H1 (cell line): ENCODE measurements around the gene PGF. TPM values are rescaled to one million over a fixed set of nuclear protein-coding genes. Genes with fewer than 3 reads are reported as not detected.

Experiments used
- CTCF ChIA-PET: fragments of 300-600 bp; sonication (Branson Sonifier 250); formaldehyde crosslinking; loops from one replicate; lab custom pipeline; 2021; ENCODE audit not compliant: partially characterized antibody; lab: Charles Lee
- POLR2A ChIA-PET: fragments of 300-600 bp; sonication (Branson Sonifier 250); formaldehyde crosslinking; loops from one replicate; lab custom pipeline; 2021; ENCODE audit warnings: inconsistent platforms; ENCODE audit not compliant: partially characterized antibody; lab: Charles Lee
- DNase-seq, 2 experiments: peaks; one replicate each; pipeline versions ENCODE4 v3.0.0 to v3.0.0-alpha.2; 2010 to 2022; ENCODE audit warnings: low spot score in 2 of 2, low read depth in 1 of 2, mixed read lengths in 1 of 2
- FAIRE-seq: peaks from 2 replicates; lab custom pipeline; 2011; peaks lifted over from hg19 to GRCh38; lab: Jason Lieb, UNC
- H2AFZ ChIP-seq: 2 replicates; pipeline ENCODE4 v1.8.1; 2012; ENCODE audit warnings: low read length, inconsistent platforms
- H2AK5ac ChIP-seq: 2 replicates; pipeline ENCODE4 v1.6.1; 2013; ENCODE audit warnings: low read depth, low read length
- H2BK120ac ChIP-seq: replicated peaks from 2 replicates; pipeline ENCODE3; 2013; ENCODE audit warnings: low read depth, low read length, inconsistent platforms
- H2BK12ac ChIP-seq: 2 replicates; pipeline ENCODE4 v1.6.1; 2013; ENCODE audit warnings: low read depth, low read length
- H2BK15ac ChIP-seq: 2 replicates; pipeline ENCODE4 v1.6.1; 2013; ENCODE audit warnings: low read length
- H2BK20ac ChIP-seq: 2 replicates; pipeline ENCODE4 v1.6.1; 2013; ENCODE audit warnings: low read length
- H2BK5ac ChIP-seq: 2 replicates; pipeline ENCODE4 v1.6.1; 2013; ENCODE audit warnings: low read depth, low read length
- H3K14ac ChIP-seq: 2 replicates; pipeline ENCODE4 v1.6.1; 2013; ENCODE audit warnings: inconsistent platforms; ENCODE audit not compliant: insufficient read length
- H3K18ac ChIP-seq: 2 replicates; pipeline ENCODE4 v1.6.1; 2013; ENCODE audit warnings: low read length; ENCODE audit errors: extremely low read depth
- H3K23ac ChIP-seq: 2 replicates; pipeline ENCODE4 v1.6.1; 2013; ENCODE audit warnings: inconsistent platforms; ENCODE audit not compliant: insufficient read length
- H3K23me2 ChIP-seq: 2 replicates; pipeline ENCODE4 v1.6.1; 2013; ENCODE audit warnings: low read depth, low read length
- H3K27ac ChIP-seq: 2 replicates; pipeline ENCODE4 v1.6.1; 2011; ENCODE audit warnings: low read depth, low read length, inconsistent platforms
- H3K27me3 ChIP-seq, 4 experiments: replicated peaks in 1 of 4; 1 replicate in 1 of 4; 2 replicates in 3 of 4; pipeline versions ENCODE4 v1.6.1 to v1.8.1; 2011 to 2013; ENCODE audit warnings: low read length in 3 of 4, mild to moderate bottlenecking in 3 of 4, inconsistent platforms in 2 of 4, mixed read lengths in 2 of 4, moderate library complexity in 1 of 4; ENCODE audit not compliant: control insufficient read depth in 3 of 4, insufficient read depth in 3 of 4; ENCODE audit errors: extremely low read depth in 1 of 4
- H3K36me3 ChIP-seq, 4 experiments: 2 replicates each; pipeline versions ENCODE4 v1.6.1 to v1.8.1; 2011 to 2013; ENCODE audit warnings: mild to moderate bottlenecking in 4 of 4, low read length in 3 of 4, moderate library complexity in 2 of 4, control low read depth in 1 of 4, inconsistent platforms in 1 of 4; ENCODE audit not compliant: insufficient read depth in 4 of 4, control insufficient read depth in 2 of 4
- H3K4ac ChIP-seq: replicated peaks from 2 replicates; pipeline ENCODE3; 2013; ENCODE audit warnings: low read length, low read depth, mixed read lengths, inconsistent platforms; ENCODE audit not compliant: insufficient read length
- H3K4me1 ChIP-seq, 4 experiments: replicated peaks in 1 of 4; 1 replicate in 1 of 4; 2 replicates in 3 of 4; pipeline versions ENCODE4 v1.6.1 to v1.8.1; 2011 to 2013; ENCODE audit warnings: low read length in 3 of 4, inconsistent platforms in 2 of 4, mixed read lengths in 1 of 4; ENCODE audit not compliant: insufficient read depth in 4 of 4, control insufficient read depth in 3 of 4
- H3K4me2 ChIP-seq, 2 experiments: 2 replicates each; pipeline versions ENCODE4 v1.6.1 to v1.8.1; 2011 to 2013; ENCODE audit warnings: low read depth in 2 of 2, low read length in 2 of 2, control low read depth in 1 of 2, inconsistent platforms in 1 of 2, mild to moderate bottlenecking in 1 of 2; ENCODE audit not compliant: insufficient read depth in 1 of 2
- H3K4me3 ChIP-seq, 4 experiments: fragments of 200-600, 300-600 bp in 1 of 4; sonication (generic), shearing (Covaris generic), sonication (Bioruptor Twin) in 1 of 4; 2 replicates each; pipeline versions ENCODE4 v1.5.1 to v1.8.1; 2011 to 2016; ENCODE audit warnings: low read length in 4 of 4, low read depth in 3 of 4, control low read depth in 2 of 4, inconsistent platforms in 2 of 4, mild to moderate bottlenecking in 2 of 4, mixed read lengths in 1 of 4, moderate library complexity in 1 of 4; ENCODE audit not compliant: insufficient read depth in 2 of 4; ENCODE audit errors: extremely low read depth in 1 of 4
- H3K56ac ChIP-seq: replicated peaks from 2 replicates; pipeline ENCODE3; 2013; ENCODE audit warnings: low read depth, mild to moderate bottlenecking, mixed read lengths, low read length, inconsistent platforms; ENCODE audit not compliant: insufficient read length
- H3K79me1 ChIP-seq: 2 replicates; pipeline ENCODE4 v1.6.1; 2013; ENCODE audit warnings: low read depth, low read length, control low read depth
- H3K79me2 ChIP-seq, 2 experiments: 2 replicates each; pipeline versions ENCODE4 v1.6.1 to v1.8.1; 2012 to 2013; ENCODE audit warnings: low read length in 2 of 2, mild to moderate bottlenecking in 2 of 2, inconsistent platforms in 1 of 2; ENCODE audit not compliant: insufficient read depth in 2 of 2, control insufficient read depth in 1 of 2
- H3K9ac ChIP-seq, 4 experiments: replicated peaks in 1 of 4; 1 replicate in 1 of 4; 2 replicates in 3 of 4; pipeline versions ENCODE4 v1.6.1 to v1.8.1; 2011 to 2013; ENCODE audit warnings: low read depth in 3 of 4, low read length in 3 of 4, control low read depth in 2 of 4, mild to moderate bottlenecking in 2 of 4, moderate library complexity in 2 of 4, inconsistent platforms in 1 of 4; ENCODE audit errors: extremely low read depth in 1 of 4
- H3K9me3 ChIP-seq, 2 experiments: 2 replicates each; pipeline versions ENCODE4 v1.6.1 to v1.8.1; 2012 to 2013; ENCODE audit warnings: mild to moderate bottlenecking in 2 of 2, moderate library complexity in 2 of 2, control low read depth in 1 of 2, inconsistent platforms in 1 of 2, low read depth in 1 of 2, low read length in 1 of 2, mixed read lengths in 1 of 2; ENCODE audit not compliant: insufficient read depth in 2 of 2
- H4K20me1 ChIP-seq, 2 experiments: replicated peaks in 1 of 2; 2 replicates each; pipeline versions ENCODE3 to v1.8.1; 2011 to 2013; ENCODE audit warnings: inconsistent platforms in 2 of 2, low read length in 2 of 2, mild to moderate bottlenecking in 1 of 2; ENCODE audit not compliant: insufficient read depth in 2 of 2, control insufficient read depth in 1 of 2
- H4K5ac ChIP-seq: 2 replicates; pipeline ENCODE4 v1.6.1; 2013; ENCODE audit warnings: low read length, low read depth, mixed read lengths, inconsistent platforms; ENCODE audit not compliant: insufficient read length
- H4K8ac ChIP-seq: 2 replicates; pipeline ENCODE4 v1.8.0; 2013; ENCODE audit warnings: mild to moderate bottlenecking, moderate library complexity, low read length, inconsistent platforms; ENCODE audit not compliant: insufficient read depth; ENCODE audit errors: extremely low read depth
- H4K91ac ChIP-seq: replicated peaks from 2 replicates; pipeline ENCODE3; 2013; ENCODE audit warnings: low read length, mixed read lengths, inconsistent platforms; ENCODE audit not compliant: insufficient read length
- CBX5 ChIP-seq: fragments of 300-800, 300-1000 bp; sonication (generic); IDR thresholded peaks from 2 replicates; pipeline ENCODE4 v1.7.1; 2016; ENCODE audit warnings: antibody characterized with exemption, low read length, low read depth
- EP300 ChIP-seq, 2 experiments: IDR thresholded peaks; 1 replicate in 1 of 2; 2 replicates in 1 of 2; pipeline ENCODE4 v1.6.1; 2011 to 2012; ENCODE audit warnings: low read depth in 2 of 2, low read length in 2 of 2, mild to moderate bottlenecking in 2 of 2, borderline replicate concordance in 1 of 2, inconsistent platforms in 1 of 2, moderate library complexity in 1 of 2
- KDM1A ChIP-seq: fragments of 200-600, 300-600 bp; sonication (generic); IDR thresholded peaks from 2 replicates; pipeline ENCODE4 v1.7.1; 2016; ENCODE audit warnings: mild to moderate bottlenecking, low read length, borderline replicate concordance
- MAFK ChIP-seq: IDR thresholded peaks from 2 replicates; pipeline ENCODE4 v1.6.1; 2012; ENCODE audit warnings: low read depth, mild to moderate bottlenecking, improper control_type of control experiment, low read length
- RBBP5 ChIP-seq: IDR thresholded peaks from 2 replicates; pipeline ENCODE4 v1.7.1; 2012; ENCODE audit warnings: low read depth, mild to moderate bottlenecking, inconsistent platforms, low read length, moderate library complexity, borderline replicate concordance
- RFX5 ChIP-seq: IDR thresholded peaks from 2 replicates; pipeline ENCODE4 v1.6.1; 2011; ENCODE audit warnings: low read depth, low read length, improper control_type of control experiment, borderline replicate concordance
- SIN3A ChIP-seq, 2 experiments: IDR thresholded peaks in 1 of 2; conservative IDR thresholded peaks in 1 of 2; 2 replicates each; pipeline ENCODE4 v1.6.1; 2011 to 2012; ENCODE audit warnings: low read length in 2 of 2, improper control_type of control experiment in 1 of 2, low read depth in 1 of 2, mild to moderate bottlenecking in 1 of 2
- SIX5 ChIP-seq: IDR thresholded peaks from 2 replicates; pipeline ENCODE4 v1.6.1; 2011; ENCODE audit warnings: mild to moderate bottlenecking, low read depth, low read length
- SP1 ChIP-seq: IDR thresholded peaks from 2 replicates; pipeline ENCODE4 v1.6.1; 2011; ENCODE audit warnings: low read depth, low read length
- SP2 ChIP-seq: IDR thresholded peaks from 2 replicates; pipeline ENCODE4 v1.6.1; 2012; ENCODE audit warnings: mild to moderate bottlenecking, low read length, inconsistent platforms
- SP4 ChIP-seq: IDR thresholded peaks from 2 replicates; pipeline ENCODE4 v1.6.1; 2012; ENCODE audit warnings: low read length, inconsistent platforms
- WGBS, 2 experiments: shearing (Covaris generic) in 1 of 2; methylation state at CpG; one replicate each; pipeline versions ENCODE4 v1.1.6 to v1.1.7; 2013 to 2015; ENCODE audit warnings: low lambda C conversion rate in 2 of 2, mixed read lengths in 2 of 2, inconsistent platforms in 1 of 2, low coverage in 1 of 2, missing lambda C conversion rate in 1 of 2; ENCODE audit not compliant: insufficient replicate concordance in 2 of 2, insufficient coverage in 1 of 2, insufficient read length in 1 of 2; ENCODE audit errors: extremely low coverage in 1 of 2, missing lambda C conversion rate in 1 of 2; 5-methylcytosine and 5-hydroxymethylcytosine counted together
- polyA plus RNA-seq, 7 experiments: library from polyadenylated mRNA; depleted of rRNA in 3 of 7; stranded (reverse) in 5 of 7; unstranded in 2 of 7; fragments of >200 nt in 5 of 7; fragments of 200-250 nt in 2 of 7; gene quantifications; 1 replicate in 5 of 7; 2 replicates in 1 of 7; 4 replicates in 1 of 7; pipeline versions ENCODE4 v1.2.1 to v1.2.3, GENCODE V29; 2011 to 2013; ENCODE audit warnings: missing spikeins in 2 of 7, mixed read lengths in 2 of 7
- total RNA-seq: library from RNA; stranded (reverse); fragmentation: NEBNext Ultra II Directional; extraction: Animal tissue kit (Norgen Biotek cat#: 25700); gene quantifications from 2 replicates; pipeline ENCODE4 v1.2.1, GENCODE V29; 2021
- TF ChIP-seq, protein P1 (sequence below): IDR thresholded peaks from 2 replicates; pipeline ENCODE4 v1.6.1; 2011; ENCODE audit warnings: low read depth, mild to moderate bottlenecking, low read length; ENCODE audit not compliant: insufficient read depth
- TF ChIP-seq, protein P2 (sequence below): IDR thresholded peaks from 2 replicates; pipeline ENCODE4 v1.6.1; 2012; ENCODE audit warnings: inconsistent platforms

Gene PGF
- total and polyA plus RNA-seq, 2 of the 8 experiments (the other 6 are each of a cell fraction or from before 2014, with no cell fraction given), result 2.1 to 4.1 TPM

DNA sequence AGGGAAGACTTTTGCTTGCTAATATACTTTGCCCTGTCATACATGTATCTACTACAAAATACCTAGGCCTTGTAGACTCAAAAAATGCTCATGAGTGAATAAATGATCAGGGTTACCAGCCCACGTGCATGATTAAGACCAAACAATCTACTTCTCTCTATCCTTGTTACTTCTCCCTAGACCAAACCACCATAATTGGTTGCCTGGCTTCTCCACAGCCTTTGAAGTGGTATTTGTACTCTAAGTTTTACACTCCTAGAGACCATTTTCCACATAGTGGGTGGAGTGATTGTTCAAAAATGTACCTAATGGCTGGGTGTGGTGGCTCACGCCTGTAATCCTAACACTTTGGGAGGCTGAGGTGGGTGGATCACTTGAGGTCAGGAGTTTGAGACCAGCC lies 18.2 kb downstream of the PGF start:
- ChIA-PET CTCF (interaction anchor here (0.6 to 7.1 kb wide), 5 partner anchors 9 to 151 kb away, joined by 3 to 62 read pairs (median 9); no protein-coding TSS in a partner anchor), POLR2A (interaction anchor here (0.6 to 2.0 kb wide), 3 partner anchors 14 to 365 kb away, joined by 3 to 8 read pairs (median 4); partner anchors contain the start of gene RPS6KL1)
- no peaks in the 10 kb centered on the region for H3K9me3 ChIP-seq
- no peaks in the 10 kb centered on the region for H4K20me1 ChIP-seq
- H4K91ac ChIP-seq, result no peak overlapping the region
- H2BK12ac ChIP-seq, result no peak overlapping the region
- H3K4me2 ChIP-seq, result no peak overlapping the region
- no peaks in the 10 kb centered on the region for H3K23me2 ChIP-seq
- H2AK5ac ChIP-seq, result no peak overlapping the region
- no peak overlapping the region for H4K5ac ChIP-seq
- no peaks in the 10 kb centered on the region for H3K36me3 ChIP-seq
- H3K4me1 ChIP-seq, result peaks cover 0 to 5% (median 0%) of the 10 kb centered on the region in 4 experiments; a peak in 1 of 7 replicates
- no peak overlapping the region for H2BK15ac ChIP-seq
- H3K79me2 ChIP-seq, result no peaks in the 10 kb centered on the region
- H3K27ac ChIP-seq, result no peak overlapping the region
- DNase-seq (no peak), FAIRE-seq (no peak)
- no peak overlapping the region for H4K8ac ChIP-seq
- no peak overlapping the region for H2BK5ac ChIP-seq
- no peak overlapping the region for H3K9ac ChIP-seq
- no peak overlapping the region for H3K18ac ChIP-seq
- H3K27me3 ChIP-seq, result no peaks in the 10 kb centered on the region
- H3K56ac ChIP-seq, result no peak overlapping the region
- no peak overlapping the region for H2AFZ ChIP-seq
- no peak overlapping the region for H3K4me3 ChIP-seq
- H3K23ac ChIP-seq, result no peak overlapping the region
- no peak overlapping the region for H3K14ac ChIP-seq
- H2BK20ac ChIP-seq, result no peak overlapping the region
- no peak overlapping the region for H2BK120ac ChIP-seq
- H3K4ac ChIP-seq, result no peak overlapping the region
- H3K79me1 ChIP-seq, result no peaks in the 10 kb centered on the region
- WGBS, 2 experiments, result 89% methylated on average over 2 of the region's 2 CpGs; no CpG with 5 or more reads in 1 of the 2 experiments
- TF ChIP-seq, protein P1, sequence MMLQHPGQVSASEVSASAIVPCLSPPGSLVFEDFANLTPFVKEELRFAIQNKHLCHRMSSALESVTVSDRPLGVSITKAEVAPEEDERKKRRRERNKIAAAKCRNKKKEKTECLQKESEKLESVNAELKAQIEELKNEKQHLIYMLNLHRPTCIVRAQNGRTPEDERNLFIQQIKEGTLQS, result no peak
- TF ChIP-seq SP2 (no peak), KDM1A (no peak), CBX5 (no peak), SP1 (no peak), MAFK (no peak), RFX5 (no peak), RBBP5 (no peak), EP300 (IDR thresholded peaks at IDR 0.05; ENCODE audit: borderline replicate concordance in 1 of 2, low read depth in 2 of 2, low read length in 2 of 2) (no peak), SIX5 (no peak), SP4 (no peak), SIN3A (conservative IDR thresholded peaks at IDR 0.05 in 1 of 2, IDR thresholded peaks at IDR 0.05 in 1 of 2; ENCODE audit: low read depth in 1 of 2, low read length in 2 of 2) (no peak)
- TF ChIP-seq, protein P2, sequence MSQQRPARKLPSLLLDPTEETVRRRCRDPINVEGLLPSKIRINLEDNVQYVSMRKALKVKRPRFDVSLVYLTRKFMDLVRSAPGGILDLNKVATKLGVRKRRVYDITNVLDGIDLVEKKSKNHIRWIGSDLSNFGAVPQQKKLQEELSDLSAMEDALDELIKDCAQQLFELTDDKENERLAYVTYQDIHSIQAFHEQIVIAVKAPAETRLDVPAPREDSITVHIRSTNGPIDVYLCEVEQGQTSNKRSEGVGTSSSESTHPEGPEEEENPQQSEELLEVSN, result no peak
